Measurements from ENCODE around the gene PRKD1. TPM values are rescaled to one million over a fixed set of nuclear protein-coding genes. Genes with fewer than 3 reads are reported as not detected.

PRKD1 gene
- total RNA-seq, 1 experiment from 2014 or later, result not detected

DNA sequence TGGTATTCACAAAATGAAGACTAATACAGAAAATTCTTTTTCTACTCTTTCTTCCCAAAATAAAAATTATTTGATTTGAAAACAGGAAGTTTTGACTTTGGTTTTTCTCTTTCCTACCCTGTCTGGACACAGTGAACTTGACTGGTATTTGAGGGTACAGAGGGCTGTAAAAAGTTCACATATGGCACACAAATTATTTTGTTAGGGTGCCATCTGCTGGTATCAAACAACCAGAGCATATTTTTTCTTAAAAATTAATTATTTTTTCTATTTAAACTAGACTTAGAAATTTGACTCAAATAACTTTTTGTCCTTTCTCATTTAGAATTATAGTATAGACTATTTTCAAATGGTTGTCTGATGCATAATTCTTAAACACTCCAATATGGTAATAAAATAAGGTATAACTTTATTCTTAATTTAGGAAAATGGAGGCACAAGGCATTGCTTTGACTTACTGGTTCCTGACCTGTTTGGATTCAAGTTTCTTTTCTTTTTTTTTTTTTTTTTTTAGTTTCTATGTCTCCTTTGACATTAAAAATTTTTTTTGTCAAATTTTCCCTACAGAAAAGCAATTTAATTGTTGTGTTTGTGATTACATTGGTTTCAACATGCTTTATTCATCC, 390.6 kb downstream of the PRKD1 start:
- ChIA-PET RAD21 (ENCODE audit: low non-redundant PET in 1 of 2, low total read pairs in 2 of 2, uncharacterized antibody in 2 of 2, unreplicated experiment in 2 of 2) (no interaction called here), CTCF (no interaction called here), POLR2A (no interaction called here)
- intact Hi-C loops (cut with micrococcal nuclease), result loop anchor here (2.0 kb wide), 1 partner anchor 782 kb away; no protein-coding TSS in a partner anchor
- Histone ChIP-seq H3K4me2 (ENCODE audit: low read length) (no peak overlapping the region), H3K9me3 (ENCODE audit: control insufficient read depth in 1 of 2, insufficient read depth in 1 of 2, low read depth in 1 of 2, low read length in 2 of 2) (peaks cover 0 to 16% of the 10 kb centered on the region in 2 experiments; a peak in 2 of 4 replicates), H3K4me1 (ENCODE audit: control insufficient read depth in 1 of 2, insufficient read depth in 2 of 2, low read length in 2 of 2) (no peaks in the 10 kb centered on the region), H4K20me1 (ENCODE audit: insufficient read depth) (no peaks in the 10 kb centered on the region), H3K79me2 (ENCODE audit: insufficient read depth, low read length) (no peaks in the 10 kb centered on the region), H3K27me3 (ENCODE audit: insufficient read depth, low read length) (no peaks in the 10 kb centered on the region), H3K9ac (ENCODE audit: low read length) (no peak overlapping the region), H2AFZ (ENCODE audit: low read depth, low read length, poor library complexity, severe bottlenecking) (no peak overlapping the region), H3K9me2 (ENCODE audit: insufficient read depth) (no peaks in the 10 kb centered on the region), H3K36me3 (ENCODE audit: control insufficient read depth in 1 of 2, insufficient read depth in 2 of 2, low read length in 2 of 2) (no peaks in the 10 kb centered on the region), H3K27ac (ENCODE audit: low read depth, low read length) (no peak overlapping the region), H3K4me3 (replicated peaks in 1 of 2; ENCODE audit: low read depth in 1 of 2, low read length in 2 of 2) (no peak overlapping the region)
- ATAC-seq, result no peak
- no peak for TF ChIP-seq YY1 (IDR thresholded peaks at IDR 0.05; ENCODE audit: extremely low read depth, insufficient replicate concordance, low read depth, low read length)
- TF ChIP-seq, protein P1, sequence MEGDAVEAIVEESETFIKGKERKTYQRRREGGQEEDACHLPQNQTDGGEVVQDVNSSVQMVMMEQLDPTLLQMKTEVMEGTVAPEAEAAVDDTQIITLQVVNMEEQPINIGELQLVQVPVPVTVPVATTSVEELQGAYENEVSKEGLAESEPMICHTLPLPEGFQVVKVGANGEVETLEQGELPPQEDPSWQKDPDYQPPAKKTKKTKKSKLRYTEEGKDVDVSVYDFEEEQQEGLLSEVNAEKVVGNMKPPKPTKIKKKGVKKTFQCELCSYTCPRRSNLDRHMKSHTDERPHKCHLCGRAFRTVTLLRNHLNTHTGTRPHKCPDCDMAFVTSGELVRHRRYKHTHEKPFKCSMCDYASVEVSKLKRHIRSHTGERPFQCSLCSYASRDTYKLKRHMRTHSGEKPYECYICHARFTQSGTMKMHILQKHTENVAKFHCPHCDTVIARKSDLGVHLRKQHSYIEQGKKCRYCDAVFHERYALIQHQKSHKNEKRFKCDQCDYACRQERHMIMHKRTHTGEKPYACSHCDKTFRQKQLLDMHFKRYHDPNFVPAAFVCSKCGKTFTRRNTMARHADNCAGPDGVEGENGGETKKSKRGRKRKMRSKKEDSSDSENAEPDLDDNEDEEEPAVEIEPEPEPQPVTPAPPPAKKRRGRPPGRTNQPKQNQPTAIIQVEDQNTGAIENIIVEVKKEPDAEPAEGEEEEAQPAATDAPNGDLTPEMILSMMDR (IDR thresholded peaks at IDR 0.05 in 2 of 3, conservative IDR thresholded peaks at IDR 0.05 in 1 of 3; ENCODE audit: borderline replicate concordance in 1 of 3, insufficient read depth in 1 of 3, low read depth in 2 of 3, low read length in 2 of 3), result peak in 1 of 3 experiments; percentile 21; a peak in 2 of 6 replicates
- no TSS peak for BruUV-seq (replicated peaks)
- no peak for DNase-seq (ENCODE audit: low read depth, low spot score)

- intact Hi-C loops (cut with micrococcal nuclease), result no loop called here
- Histone ChIP-seq H3K4me2 (ENCODE audit: low read length) (no peak overlapping the region), H3K27ac (ENCODE audit: low read depth, low read length) (no peak overlapping the region), H3K36me3 (ENCODE audit: control insufficient read depth in 1 of 2, insufficient read depth in 2 of 2, low read length in 2 of 2) (no peaks in the 10 kb centered on the region), H3K9me2 (ENCODE audit: insufficient read depth) (no peaks in the 10 kb centered on the region), H3K79me2 (ENCODE audit: insufficient read depth, low read length) (no peaks in the 10 kb centered on the region), H3K27me3 (ENCODE audit: insufficient read depth, low read length) (no peaks in the 10 kb centered on the region), H3K9ac (ENCODE audit: low read length) (no peak overlapping the region), H4K20me1 (ENCODE audit: insufficient read depth) (no peaks in the 10 kb centered on the region), H3K9me3 (ENCODE audit: control insufficient read depth in 1 of 2, insufficient read depth in 1 of 2, low read depth in 1 of 2, low read length in 2 of 2) (peaks cover 0 to 14% of the 10 kb centered on the region in 2 experiments; a peak in 2 of 4 replicates), H2AFZ (ENCODE audit: low read depth, low read length, poor library complexity, severe bottlenecking) (no peak overlapping the region), H3K4me1 (ENCODE audit: control insufficient read depth in 1 of 2, insufficient read depth in 2 of 2, low read length in 2 of 2) (no peaks in the 10 kb centered on the region; a peak in 1 of 4 replicates), H3K4me3 (replicated peaks in 1 of 2; ENCODE audit: low read depth in 1 of 2, low read length in 2 of 2) (no peak overlapping the region)
- TF ChIP-seq RAD21 (IDR thresholded peaks at IDR 0.05; ENCODE audit: low read depth) (no peak), SP1 (IDR thresholded peaks at IDR 0.05; ENCODE audit: low read depth) (no peak), CBX3 (IDR thresholded peaks at IDR 0.05; ENCODE audit: low read depth) (no peak), EZH2 (IDR thresholded peaks at IDR 0.05) (no peak)
- POLR2A ChIA-PET, result no interaction called here
- BruUV-seq (replicated peaks), result no TSS peak
- ATAC-seq, result no peak
- CTCF ChIA-PET, result no interaction called here
- DNase-seq (ENCODE audit: low read depth, low spot score), result no peak
- RAD21 ChIA-PET (ENCODE audit: low non-redundant PET in 1 of 2, low total read pairs in 2 of 2, uncharacterized antibody in 2 of 2, unreplicated experiment in 2 of 2), result no interaction called here
Measured at GRCh38 chr14:29529418-29529817, 398.2 kb downstream of the PRKD1 start.

All from HCT116 (cell line).